Heart left ventricle (tissue), 16 donors: ENCODE data around the gene WNT5A. TPM values are rescaled to one million over a fixed set of nuclear protein-coding genes. Genes with fewer than 3 reads are reported as not detected.

ENCODE experiments used
- ATAC-seq, 4 donors: fragments of 200-7000 bp; cut with Tn5 transposase; one replicate each; pipeline ENCODE4 v1.9.1; 2020 to 2022; ENCODE audit warnings: moderate library complexity in 4 of 4, mild to moderate bottlenecking in 3 of 4, moderate number of reproducible peaks in 1 of 4
- DNase-seq, 5 donors: peaks; one replicate each; pipeline ENCODE4 v3.0.0-alpha.2; 2020
- H3K27ac ChIP-seq, 12 donors: fragments of 200-600 bp; sonication (generic) in 4 of 12; one replicate each; pipeline versions ENCODE4 v1.5.0 to v1.8.0; 2016 to 2022; ENCODE audit warnings: mild to moderate bottlenecking in 2 of 12
- H3K27me3 ChIP-seq, 9 donors: fragments of 200-600 bp; sonication (generic) in 2 of 9; one replicate each; pipeline versions ENCODE4 v1.5.1 to v1.8.0; 2016 to 2022; ENCODE audit warnings: mild to moderate bottlenecking in 3 of 9
- H3K36me3 ChIP-seq, 9 donors: fragments of 200-600 bp; sonication (generic) in 2 of 9; one replicate each; pipeline versions ENCODE4 v1.5.0 to v1.8.0; 2018 to 2022; ENCODE audit warnings: mild to moderate bottlenecking in 2 of 9
- H3K4me1 ChIP-seq, 12 donors: fragments of 200-600 bp; sonication (generic) in 4 of 12; one replicate each; pipeline versions ENCODE4 v1.5.0 to v1.8.0; 2016 to 2022; ENCODE audit warnings: mild to moderate bottlenecking in 3 of 12
- H3K4me3 ChIP-seq, 12 donors: fragments of 200-600 bp; sonication (generic) in 4 of 12; one replicate each; pipeline versions ENCODE4 v1.5.0 to v1.8.0; 2017 to 2022; ENCODE audit warnings: mild to moderate bottlenecking in 9 of 12, moderate library complexity in 4 of 12
- H3K9me3 ChIP-seq, 12 donors: fragments of 200-600 bp; sonication (generic) in 4 of 12; one replicate each; pipeline versions ENCODE4 v1.5.0 to v1.8.0; 2016 to 2022; ENCODE audit warnings: mild to moderate bottlenecking in 1 of 12
- POLR2A ChIP-seq, 2 donors: fragments of 450-650 bp; IDR thresholded peaks; one replicate each; pipeline ENCODE4 v1.6.1; 2017; ENCODE audit warnings: antibody characterized with exemption in 2 of 2, mild to moderate bottlenecking in 2 of 2, moderate library complexity in 2 of 2
- WGBS, 4 donors: extraction: QIAGEN DNeasy Blood & Tissue Kit in 2 of 4; methylation state at CpG; one replicate each; pipeline versions ENCODE4 v1.1.5 to v1.1.7; 2013 to 2018; 5-methylcytosine and 5-hydroxymethylcytosine counted together
- intact Hi-C, 10 donors: fragments of 100-400 bp; cut with DNase I; formaldehyde crosslinking; loops; one replicate each; pipeline versions ENCODE4 v1.11.1 to v1.14.2; 2022
- polyA plus RNA-seq, 2 donors: library from polyadenylated mRNA; stranded (reverse); fragments of 200-250 nt; gene quantifications; one replicate each; pipeline ENCODE4 v1.2.3, GENCODE V29; 2013
- total RNA-seq, 9 donors: library from RNA; depleted of rRNA in 2 of 9; stranded (reverse); fragments of >200 nt in 2 of 9; fragmentation: NEBNext Ultra II Directional in 3 of 9; extraction: Animal tissue kit (Norgen Biotek cat#: 25700) in 3 of 9; gene quantifications; one replicate each; pipeline versions ENCODE4 v1.1.0 to v1.2.4, GENCODE V29; 2016 to 2023
- TF ChIP-seq, protein P1 (sequence below), 12 donors: fragments of 200-600 bp; sonication (generic) in 4 of 12; IDR thresholded peaks; one replicate each; pipeline versions ENCODE4 v1.5.0 to v1.8.0; 2018 to 2022; ENCODE audit warnings: antibody characterized with exemption in 12 of 12, mild to moderate bottlenecking in 5 of 12
- donor health status: ischemic (EF 13 %, LVEDD 7.1; RV severe dilation, severe dysfunction).
- donor health status: healthy with polysubstance abuse.
- donor health status: DM: no; HTN: yes; CAD: no.
- donor health status: DM: no; HTN: no; CAD: no.
- donor health status: ischemic (EF 25% LVEDD 6.9; RV normal size, moderate dysfunction).
- donor health status: ischemic (EF 25% LVEDD 5.7; RV mildly dilated, moderate dysfunction).
- donor health status: healthy.
- donor health status: DM: yes; HTN: yes; CAD: no.
- donor health status: ischemic (EF 35%, LVEDD 5.7; RV mildly dilated, moderate dysfunction).
- donor health status: nonischemic (EF 11% LVEDD 7.7; RV severe dilation, severe dysfunction).
- donor health status: DM: yes; HTN: yes; CAD: no.
- donor health status: PGD.
- donor health status: ischemic (EF 29% LVEDD 5.4; RV normal size, mild dysfunction).
- donor health status: nonischemic (EF 23%, LVEDD 6.1; RV moderate dilation, normal function).

The WNT5A gene
- total and polyA plus RNA-seq, 11 donors = 0.35 to 7.4 (median 3.2) TPM

DNA sequence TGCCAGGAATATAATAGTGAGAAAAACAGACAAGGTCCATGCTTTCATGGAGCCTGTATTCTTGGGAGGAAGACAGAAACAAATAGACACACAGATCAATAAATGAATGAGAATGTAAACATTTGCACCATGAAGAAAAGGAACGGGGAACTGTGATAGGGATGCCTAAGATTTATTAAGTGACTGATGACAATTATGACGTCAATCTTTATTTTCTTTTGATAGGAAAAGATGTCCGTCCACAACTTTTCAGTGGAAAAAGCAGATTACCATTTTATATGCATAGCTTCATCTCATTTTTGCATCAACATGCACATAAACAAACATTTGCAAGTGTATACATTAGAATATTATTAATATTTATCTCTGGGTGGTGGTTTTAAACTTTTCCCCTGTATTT, 27.9 kb upstream of the WNT5A start:
- Histone ChIP-seq H3K27me3 (peaks cover 0 to 19% (median 0%) of the 10 kb centered on the region in 9 donors), H3K36me3 (no peaks in the 10 kb centered on the region), H3K9me3 (no peaks in the 10 kb centered on the region), H3K27ac (no peak overlapping the region), H3K4me3 (no peak overlapping the region), H3K4me1 (no peaks in the 10 kb centered on the region)
- ATAC-seq (no peak), DNase-seq (no peak)
- intact Hi-C loops = no loop called here
- TF ChIP-seq, protein P1, sequence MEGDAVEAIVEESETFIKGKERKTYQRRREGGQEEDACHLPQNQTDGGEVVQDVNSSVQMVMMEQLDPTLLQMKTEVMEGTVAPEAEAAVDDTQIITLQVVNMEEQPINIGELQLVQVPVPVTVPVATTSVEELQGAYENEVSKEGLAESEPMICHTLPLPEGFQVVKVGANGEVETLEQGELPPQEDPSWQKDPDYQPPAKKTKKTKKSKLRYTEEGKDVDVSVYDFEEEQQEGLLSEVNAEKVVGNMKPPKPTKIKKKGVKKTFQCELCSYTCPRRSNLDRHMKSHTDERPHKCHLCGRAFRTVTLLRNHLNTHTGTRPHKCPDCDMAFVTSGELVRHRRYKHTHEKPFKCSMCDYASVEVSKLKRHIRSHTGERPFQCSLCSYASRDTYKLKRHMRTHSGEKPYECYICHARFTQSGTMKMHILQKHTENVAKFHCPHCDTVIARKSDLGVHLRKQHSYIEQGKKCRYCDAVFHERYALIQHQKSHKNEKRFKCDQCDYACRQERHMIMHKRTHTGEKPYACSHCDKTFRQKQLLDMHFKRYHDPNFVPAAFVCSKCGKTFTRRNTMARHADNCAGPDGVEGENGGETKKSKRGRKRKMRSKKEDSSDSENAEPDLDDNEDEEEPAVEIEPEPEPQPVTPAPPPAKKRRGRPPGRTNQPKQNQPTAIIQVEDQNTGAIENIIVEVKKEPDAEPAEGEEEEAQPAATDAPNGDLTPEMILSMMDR (IDR thresholded peaks at IDR 0.05) = no peak
- no peak for TF ChIP-seq POLR2A (IDR thresholded peaks at IDR 0.05)
- 72 to 80% (median 76%) methylated on average over 3 of the region's 3 CpGs for WGBS, 4 donors

DNA sequence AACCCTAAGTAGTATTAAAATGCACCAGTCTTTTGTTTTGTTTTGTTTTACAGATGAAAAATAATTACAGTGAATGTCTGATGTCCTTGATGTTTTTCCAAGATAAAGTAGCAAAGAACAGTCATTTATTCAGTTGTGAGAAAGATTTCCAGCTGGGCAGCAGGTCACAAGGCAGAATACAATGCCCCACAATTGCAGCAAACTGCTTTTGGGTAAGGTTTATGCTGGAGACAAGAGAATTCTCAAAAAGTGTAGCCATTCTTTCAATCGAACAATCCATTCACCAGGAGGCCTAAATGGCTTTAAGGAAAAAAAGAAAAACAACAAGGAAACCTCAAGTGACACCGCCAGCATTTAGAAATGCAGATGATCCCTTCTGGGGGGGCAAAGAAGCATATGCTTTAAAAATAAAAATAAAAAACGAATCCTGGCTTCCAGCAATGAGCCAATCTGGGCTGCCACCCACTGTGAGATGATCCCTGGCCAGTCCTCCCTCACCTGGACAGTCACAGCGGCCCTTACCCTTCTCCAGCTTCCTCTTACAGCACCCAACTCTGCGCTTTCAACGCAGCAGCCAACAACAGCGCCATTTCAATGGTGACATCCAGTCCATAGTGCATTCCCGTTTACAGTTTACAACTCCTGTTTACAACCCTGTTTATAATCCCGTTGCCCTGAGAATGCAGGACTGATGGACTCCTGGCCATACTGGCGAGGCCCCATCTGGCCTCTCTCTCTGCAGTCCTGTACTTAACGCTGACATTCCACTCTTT, 25.7 kb upstream of the WNT5A start:
- no peak overlapping the region for H3K4me3 ChIP-seq
- no peak overlapping the region for H3K27ac ChIP-seq
- peaks cover 0 to 22% (median 0%) of the 10 kb centered on the region in 9 donors for H3K27me3 ChIP-seq
- H3K9me3 ChIP-seq = no peaks in the 10 kb centered on the region
- ATAC-seq = no peak
- WGBS, 4 donors = 67 to 76% (median 69%) methylated on average over 11 of the region's 11 CpGs
- intact Hi-C loops = no loop called here
- no peak for TF ChIP-seq POLR2A (IDR thresholded peaks at IDR 0.05)
- TF ChIP-seq, protein P1 (IDR thresholded peaks at IDR 0.05) = no peak
- no peaks in the 10 kb centered on the region for H3K36me3 ChIP-seq
- no peaks in the 10 kb centered on the region for H3K4me1 ChIP-seq
- DNase-seq = no peak

DNA sequence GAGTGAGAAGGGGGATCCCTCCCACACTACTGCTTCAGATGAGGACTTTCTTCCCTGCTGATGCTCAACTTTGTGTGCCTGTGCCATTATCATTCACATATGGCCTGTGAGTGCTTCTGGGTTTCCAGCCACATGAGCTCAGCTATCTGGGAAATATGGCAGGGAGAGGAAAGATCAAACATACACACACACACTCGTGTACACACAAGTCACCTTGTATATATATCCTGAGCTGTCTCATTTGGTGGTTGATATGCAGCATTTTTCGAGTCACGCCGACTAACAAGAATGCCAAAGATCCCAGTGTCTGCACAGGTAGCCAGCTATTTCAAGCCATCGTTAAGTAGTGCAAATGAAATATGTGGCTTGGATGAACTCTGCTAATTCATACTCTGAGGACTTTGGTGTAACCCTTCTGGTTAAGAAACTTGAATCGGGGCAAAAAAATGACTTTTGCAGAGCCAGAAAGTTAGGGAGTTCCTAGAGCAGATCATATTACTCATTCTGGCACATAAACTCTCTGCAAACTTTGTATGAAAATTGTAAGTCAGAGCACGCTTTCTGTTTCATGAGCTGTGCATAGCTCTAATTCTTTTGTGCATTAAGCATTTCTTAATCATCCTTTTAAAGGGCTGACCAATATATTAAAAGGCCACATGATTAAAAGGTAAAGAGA, 24.9 kb upstream of the WNT5A start:
- intact Hi-C loops = no loop called here
- Histone ChIP-seq H3K36me3 (no peaks in the 10 kb centered on the region), H3K4me1 (no peaks in the 10 kb centered on the region), H3K9me3 (no peaks in the 10 kb centered on the region), H3K4me3 (no peak overlapping the region), H3K27ac (no peak overlapping the region), H3K27me3 (peaks cover 0 to 28% (median 0%) of the 10 kb centered on the region in 9 donors)
- TF ChIP-seq, protein P1 (IDR thresholded peaks at IDR 0.05) = no peak
- WGBS, 4 donors = 68 to 75% (median 74%) methylated on average over 7 of the region's 7 CpGs
- ATAC-seq (no peak), DNase-seq (no peak)

DNA sequence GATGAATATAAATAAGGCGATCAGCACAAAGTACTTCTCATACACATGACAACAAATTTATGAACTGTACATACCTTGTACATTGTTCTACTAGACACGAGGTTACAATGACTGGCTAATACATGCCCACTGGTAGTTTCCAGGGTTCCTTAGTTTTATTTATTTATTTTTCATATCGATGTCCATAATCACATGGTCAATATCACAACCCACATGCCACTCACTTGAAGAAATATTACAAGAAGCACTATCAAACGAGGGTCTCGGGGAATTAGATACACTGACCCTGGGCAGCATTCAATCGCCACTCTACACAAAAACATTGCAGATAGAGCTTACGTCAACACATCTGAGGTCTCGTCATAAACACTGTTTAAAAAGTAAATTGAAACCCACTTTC, 21.2 kb upstream of the WNT5A start:
- Histone ChIP-seq H3K36me3 (no peaks in the 10 kb centered on the region), H3K9me3 (no peaks in the 10 kb centered on the region), H3K27ac (no peak overlapping the region), H3K27me3 (peaks cover 0 to 19% (median 0%) of the 10 kb centered on the region in 9 donors), H3K4me3 (no peak overlapping the region), H3K4me1 (no peaks in the 10 kb centered on the region)
- WGBS, 4 donors = 87 to 90% (median 88%) methylated on average over 8 of the region's 8 CpGs
- intact Hi-C loops = loop anchor here in 2 of 10 donors (10.0 kb wide), 2 partner anchors 216 to 536 kb away; no protein-coding TSS in a partner anchor
- ATAC-seq = no peak
- DNase-seq = no peak
- TF ChIP-seq POLR2A (IDR thresholded peaks at IDR 0.05) = no peak
- TF ChIP-seq, protein P1 (IDR thresholded peaks at IDR 0.05) = no peak
